IPS-18a (cell line): ENCODE results near the gene CSK.

Experiments
- H3K27ac ChIP-seq: one replicate; pipeline ENCODE4 v1.5.1; 2013; ENCODE audit warnings: low read length
- H3K27me3 ChIP-seq: one replicate; pipeline ENCODE4 v1.6.1; 2013; ENCODE audit warnings: mild to moderate bottlenecking, low read length; ENCODE audit not compliant: control insufficient read depth, insufficient read depth
- H3K36me3 ChIP-seq: one replicate; pipeline ENCODE4 v1.6.1; 2013; ENCODE audit warnings: low read depth, low read length; ENCODE audit not compliant: control insufficient read depth
- H3K4me1 ChIP-seq: one replicate; pipeline ENCODE4 v1.6.1; 2013; ENCODE audit warnings: low read depth, low read length; ENCODE audit not compliant: control insufficient read depth
- H3K4me3 ChIP-seq: one replicate; pipeline ENCODE4 v1.5.1; 2013; ENCODE audit warnings: low read length
- H3K9ac ChIP-seq: one replicate; pipeline ENCODE4 v1.6.1; 2013; ENCODE audit warnings: mild to moderate bottlenecking, low read length, moderate library complexity
- H3K9me3 ChIP-seq: one replicate; pipeline ENCODE4 v1.6.1; 2013; ENCODE audit warnings: low read depth, low read length; ENCODE audit not compliant: control insufficient read depth

The CSK gene

GRCh38 chr15:74844319-74845207, 62.7 kb downstream of the CSK start:
- Histone ChIP-seq H3K4me1 (peaks cover 12% of the 10 kb centered on the region), H3K9me3 (no peaks in the 10 kb centered on the region), H3K27me3 (no peaks in the 10 kb centered on the region), H3K36me3 (peaks cover 11% of the 10 kb centered on the region), H3K9ac (no peak overlapping the region), H3K27ac (no peak overlapping the region), H3K4me3 (no peak overlapping the region)

GRCh38 chr15:74845208-74845568, 63.3 kb downstream of the CSK start:
- Histone ChIP-seq H3K27me3 (no peaks in the 10 kb centered on the region), H3K36me3 (peaks cover 11% of the 10 kb centered on the region), H3K27ac (no peak overlapping the region), H3K9ac (no peak overlapping the region), H3K4me3 (no peak overlapping the region), H3K9me3 (no peaks in the 10 kb centered on the region), H3K4me1 (peaks cover 12% of the 10 kb centered on the region)

GRCh38 chr15:74845581-74845980, 63.7 kb downstream of the CSK start:
- Histone ChIP-seq H3K36me3 (peaks cover 11% of the 10 kb centered on the region), H3K27ac (no peak overlapping the region), H3K4me3 (no peak overlapping the region), H3K9me3 (no peaks in the 10 kb centered on the region), H3K4me1 (peaks cover 12% of the 10 kb centered on the region), H3K27me3 (no peaks in the 10 kb centered on the region), H3K9ac (no peak overlapping the region)

- Histone ChIP-seq H3K4me3 (no peak overlapping the region), H3K9ac (no peak overlapping the region), H3K4me1 (peaks cover 5% of the 10 kb centered on the region), H3K27ac (no peak overlapping the region), H3K27me3 (no peaks in the 10 kb centered on the region), H3K9me3 (no peaks in the 10 kb centered on the region), H3K36me3 (peaks cover 28% of the 10 kb centered on the region)
These were observed 65.6 kb downstream of the CSK start for GRCh38 chr15:74847432-74847831.

GRCh38 chr15:74850393-74850792, 68.5 kb downstream of the CSK start:
- Histone ChIP-seq H3K27ac (no peak overlapping the region), H3K9me3 (no peaks in the 10 kb centered on the region), H3K36me3 (peaks cover 34% of the 10 kb centered on the region), H3K4me3 (no peak overlapping the region), H3K9ac (no peak overlapping the region), H3K4me1 (no peaks in the 10 kb centered on the region), H3K27me3 (no peaks in the 10 kb centered on the region)

DNA sequence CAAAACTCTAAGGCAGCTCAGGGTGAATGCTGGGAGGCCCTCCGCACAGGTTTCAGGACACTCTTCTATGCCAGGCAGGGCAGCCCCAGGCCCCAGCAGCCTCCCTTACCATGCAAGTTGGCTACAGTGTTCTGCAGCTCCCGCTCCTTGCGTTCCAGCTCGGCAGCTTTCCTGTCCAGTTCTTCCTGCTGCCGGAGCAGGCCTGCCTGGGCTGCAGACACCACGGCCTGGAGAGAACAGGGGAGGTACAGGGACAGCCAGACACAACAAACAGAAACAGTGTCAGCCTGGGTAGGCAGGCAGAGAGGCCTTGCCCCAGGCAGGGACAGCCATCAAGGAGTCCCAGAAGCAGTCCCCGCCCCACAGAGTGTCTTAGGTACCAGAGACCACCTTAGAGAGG, 70.1 kb downstream of the CSK start:
- Histone ChIP-seq H3K27ac (no peak overlapping the region), H3K4me1 (no peaks in the 10 kb centered on the region)

More for the DNA sequence above, 70.1 kb downstream of the CSK start:
- no peak overlapping the region for H3K4me3 ChIP-seq
- peaks cover 34% of the 10 kb centered on the region for H3K36me3 ChIP-seq
- no peak overlapping the region for H3K9ac ChIP-seq
- no peaks in the 10 kb centered on the region for H3K9me3 ChIP-seq
- H3K27me3 ChIP-seq: no peaks in the 10 kb centered on the region
